Hepatocyte (in vitro differentiated cells): ENCODE data around the gene SLC7A14.

Source experiments
- EZH2 ChIP-seq: fragments of 200-600 bp; sonication (generic); IDR thresholded peaks from 2 replicates; pipeline ENCODE4 v1.6.1; 2016; ENCODE audit warnings: antibody characterized with exemption, mild to moderate bottlenecking, borderline replicate concordance
- EZH2phosphoT487 ChIP-seq: fragments of 200-600 bp; sonication (generic); IDR thresholded peaks from one replicate; pipeline ENCODE4 v1.6.1; 2018; ENCODE audit warnings: antibody characterized with exemption, mild to moderate bottlenecking, low read depth, moderate library complexity; ENCODE audit not compliant: unreplicated experiment, severe bottlenecking
- TF ChIP-seq, protein P1 (sequence below): fragments of 200-600 bp; sonication (generic); IDR thresholded peaks from 2 replicates; pipeline ENCODE4 v1.5.1; 2016; ENCODE audit warnings: antibody characterized with exemption, mild to moderate bottlenecking; ENCODE audit not compliant: poor library complexity

DNA sequence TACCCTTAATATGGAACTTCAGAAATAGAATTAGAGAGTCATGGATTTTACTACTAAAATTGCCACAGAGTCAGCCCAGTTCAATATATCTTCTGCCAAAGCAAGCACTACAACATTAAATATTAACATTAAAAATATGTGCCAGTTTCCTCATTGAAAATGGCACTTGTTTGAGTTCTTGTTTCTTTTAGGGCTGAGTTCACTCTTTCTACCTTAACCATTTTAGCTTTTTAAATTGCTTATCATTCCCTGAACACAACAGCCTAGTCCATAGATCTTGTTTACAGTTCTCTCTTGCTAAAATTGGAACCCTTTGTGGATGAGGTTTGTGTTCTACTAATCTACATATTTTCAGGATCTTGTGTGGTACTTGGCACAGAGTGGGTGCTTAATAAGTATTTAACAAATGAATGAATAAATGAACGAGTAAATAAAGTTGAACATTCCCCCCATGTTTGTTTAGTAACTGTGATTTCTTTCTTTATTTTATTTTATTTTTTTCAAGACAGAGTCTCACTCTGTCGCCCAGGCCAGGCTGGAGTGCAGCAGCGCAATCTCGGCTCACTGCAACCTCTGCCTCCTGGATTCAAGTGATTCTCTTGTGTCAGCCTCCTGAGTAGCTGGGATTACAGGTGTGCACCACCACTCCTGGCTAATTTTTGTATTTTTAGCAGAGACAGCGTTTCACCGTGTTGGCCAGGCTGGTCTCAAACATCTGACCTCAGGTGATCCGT, 46.0 kb upstream of the SLC7A14 start:
- TF ChIP-seq, protein P1, sequence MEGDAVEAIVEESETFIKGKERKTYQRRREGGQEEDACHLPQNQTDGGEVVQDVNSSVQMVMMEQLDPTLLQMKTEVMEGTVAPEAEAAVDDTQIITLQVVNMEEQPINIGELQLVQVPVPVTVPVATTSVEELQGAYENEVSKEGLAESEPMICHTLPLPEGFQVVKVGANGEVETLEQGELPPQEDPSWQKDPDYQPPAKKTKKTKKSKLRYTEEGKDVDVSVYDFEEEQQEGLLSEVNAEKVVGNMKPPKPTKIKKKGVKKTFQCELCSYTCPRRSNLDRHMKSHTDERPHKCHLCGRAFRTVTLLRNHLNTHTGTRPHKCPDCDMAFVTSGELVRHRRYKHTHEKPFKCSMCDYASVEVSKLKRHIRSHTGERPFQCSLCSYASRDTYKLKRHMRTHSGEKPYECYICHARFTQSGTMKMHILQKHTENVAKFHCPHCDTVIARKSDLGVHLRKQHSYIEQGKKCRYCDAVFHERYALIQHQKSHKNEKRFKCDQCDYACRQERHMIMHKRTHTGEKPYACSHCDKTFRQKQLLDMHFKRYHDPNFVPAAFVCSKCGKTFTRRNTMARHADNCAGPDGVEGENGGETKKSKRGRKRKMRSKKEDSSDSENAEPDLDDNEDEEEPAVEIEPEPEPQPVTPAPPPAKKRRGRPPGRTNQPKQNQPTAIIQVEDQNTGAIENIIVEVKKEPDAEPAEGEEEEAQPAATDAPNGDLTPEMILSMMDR: no peak
- no peak for TF ChIP-seq EZH2
- TF ChIP-seq EZH2phosphoT487: no peak
